GM12892 (cell line): ENCODE data around the gene COL20A1.

Source experiments
- POLR2A ChIP-seq: IDR thresholded peaks from 2 replicates; pipeline ENCODE4 v1.6.1; 2011; ENCODE audit warnings: low read depth, low read length, control low read depth
- POLR2AphosphoS5 ChIP-seq: IDR thresholded peaks from 2 replicates; pipeline ENCODE4 v1.6.1; 2011; ENCODE audit warnings: low read depth, low read length, control low read depth
- TAF1 ChIP-seq: IDR thresholded peaks from 2 replicates; pipeline ENCODE4 v1.6.1; 2011; ENCODE audit warnings: low read depth, mild to moderate bottlenecking, control low read depth, low read length, borderline replicate concordance

DNA sequence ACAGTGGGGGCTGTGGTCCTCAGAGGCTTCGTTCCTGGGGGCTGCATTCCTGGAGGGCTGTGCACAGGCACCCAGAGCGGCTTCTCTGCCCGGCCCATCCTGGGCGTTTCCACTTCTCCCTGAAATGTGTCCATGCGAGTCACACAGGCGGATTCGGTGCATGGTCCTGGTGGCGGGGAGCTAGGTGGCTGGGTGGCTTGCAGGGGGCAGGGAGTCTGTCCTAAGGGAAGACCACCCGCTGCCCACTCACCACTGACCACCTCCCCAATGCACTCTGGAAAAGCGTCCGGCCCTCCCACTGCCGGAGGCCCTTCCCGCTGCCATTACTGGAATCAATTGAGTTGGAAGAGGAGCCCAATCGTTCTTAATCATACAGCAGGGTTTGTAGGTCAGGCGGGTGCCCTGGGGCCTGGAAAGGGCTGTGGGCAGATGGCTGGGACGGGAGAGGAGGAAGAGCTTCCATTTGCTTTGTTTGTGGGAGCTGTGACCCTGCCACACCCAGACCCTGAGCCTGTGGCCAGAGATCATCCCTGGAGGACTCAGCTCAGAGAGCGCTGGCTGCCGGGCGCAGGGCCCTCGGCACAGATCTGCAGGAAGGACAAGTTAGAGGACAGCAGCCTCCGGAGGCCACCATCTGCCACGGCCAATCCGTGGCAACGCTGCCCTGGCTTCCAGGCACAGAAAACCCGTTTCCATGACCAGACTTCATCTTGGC lies 61.8 kb downstream of the COL20A1 start:
- TF ChIP-seq POLR2A (no peak), POLR2AphosphoS5 (no peak), TAF1 (no peak)
